ENCODE results near the gene IL12B. TPM values are rescaled to one million over a fixed set of nuclear protein-coding genes. Genes with fewer than 3 reads are reported as not detected.
"Not testable (repeated sequence)": the region's sequence is repeated elsewhere in the genome, so short reads cannot be mapped to it uniquely, and the experiment has no call there.

The IL12B gene
- total and polyA plus RNA-seq, 2 of the 4 experiments (the other 2 are of a cell fraction): 0.03 TPM; not detected in 1

- H3K27ac ChIP-seq (ENCODE audit: insufficient read depth, low read length); H3K79me1 ChIP-seq (ENCODE audit: low read depth in 1 of 2, low read length in 2 of 2); BruUV-seq (replicated peaks); H3K9me3 ChIP-seq (ENCODE audit: control insufficient read depth, insufficient read depth, low read length); H3K4me1 ChIP-seq (ENCODE audit: control insufficient read depth, insufficient read depth, low read length); H2BK120ac ChIP-seq (ENCODE audit: low read depth, low read length); DNase-seq; H2BK5ac ChIP-seq (ENCODE audit: low read depth, low read length, poor library complexity, severe bottlenecking); H3K18ac ChIP-seq (ENCODE audit: low read depth, low read length); H3K14ac ChIP-seq (replicated peaks; ENCODE audit: low read depth, low read length); H3K36me3 ChIP-seq (ENCODE audit: control insufficient read depth, insufficient read depth, low read length); H4K91ac ChIP-seq (ENCODE audit: insufficient read depth, low read depth, low read length); ATAC-seq (ENCODE audit: low read depth); H2BK20ac ChIP-seq (ENCODE audit: low read depth, low read length); H2AK5ac ChIP-seq (ENCODE audit: low read depth, low read length); H3K56ac ChIP-seq (ENCODE audit: extremely low read depth, insufficient read depth, low read length); intact Hi-C loops (cut with micrococcal nuclease); H2AK9ac ChIP-seq (replicated peaks; ENCODE audit: low read depth, low read length, poor library complexity); H3K9ac ChIP-seq (ENCODE audit: low read depth, low read length); dilution Hi-C loops (cut with HindIII; ENCODE audit: low sequenced_read_pairs, unreplicated experiment); H3K4me2 ChIP-seq (ENCODE audit: low read depth, low read length); H4K5ac ChIP-seq (ENCODE audit: low read depth, low read length); H3K27me3 ChIP-seq (ENCODE audit: control insufficient read depth, insufficient read depth, low read length); H2AFZ ChIP-seq (replicated peaks; ENCODE audit: low read length, poor library complexity); H4K8ac ChIP-seq (ENCODE audit: low read depth in 2 of 2, low read length in 2 of 2); H3K4me3 ChIP-seq (ENCODE audit: insufficient read depth, low read depth, low read length); H3K4ac ChIP-seq (ENCODE audit: low read depth, low read length); H2BK15ac ChIP-seq (ENCODE audit: low read depth, low read length); H3K9me1 ChIP-seq (ENCODE audit: insufficient read depth, low read length); H3K23ac ChIP-seq (ENCODE audit: low read depth, low read length); in situ Hi-C loops (cut with MboI; ENCODE audit: low sequenced_read_pairs); CTCF ChIA-PET; POLR2A ChIA-PET (ENCODE audit: unreplicated experiment); H4K20me1 ChIP-seq (ENCODE audit: insufficient read depth, low read length): not testable (repeated sequence)
- WGBS, 2 experiments (ENCODE audit: extremely low coverage in 2 of 2, insufficient read length in 1 of 2): no CpG with 5 or more reads among the region's 1 CpG
These were observed 37.6 kb upstream of the IL12B start for GRCh38 chr5:159367866-159368265.

GRCh38 chr5:159366776-159367175 lies 36.5 kb upstream of the IL12B start:
- H3K4me2 ChIP-seq (ENCODE audit: low read depth, low read length); H3K27me3 ChIP-seq (ENCODE audit: control insufficient read depth, insufficient read depth, low read length); H4K20me1 ChIP-seq (ENCODE audit: insufficient read depth, low read length); in situ Hi-C loops (cut with MboI; ENCODE audit: low sequenced_read_pairs); POLR2A ChIA-PET (ENCODE audit: unreplicated experiment); H3K18ac ChIP-seq (ENCODE audit: low read depth, low read length); H2AFZ ChIP-seq (replicated peaks; ENCODE audit: low read length, poor library complexity); H4K8ac ChIP-seq (ENCODE audit: low read depth in 2 of 2, low read length in 2 of 2); H2BK20ac ChIP-seq (ENCODE audit: low read depth, low read length); H3K9me3 ChIP-seq (ENCODE audit: control insufficient read depth, insufficient read depth, low read length); H2AK9ac ChIP-seq (replicated peaks; ENCODE audit: low read depth, low read length, poor library complexity); H4K5ac ChIP-seq (ENCODE audit: low read depth, low read length); H2BK120ac ChIP-seq (ENCODE audit: low read depth, low read length); BruUV-seq (replicated peaks); H3K14ac ChIP-seq (replicated peaks; ENCODE audit: low read depth, low read length); CTCF ChIA-PET; ATAC-seq (ENCODE audit: low read depth); H3K23ac ChIP-seq (ENCODE audit: low read depth, low read length); H3K27ac ChIP-seq (ENCODE audit: insufficient read depth, low read length); H3K9ac ChIP-seq (ENCODE audit: low read depth, low read length); H3K4me3 ChIP-seq (ENCODE audit: insufficient read depth, low read depth, low read length); H3K4ac ChIP-seq (ENCODE audit: low read depth, low read length); dilution Hi-C loops (cut with HindIII; ENCODE audit: low sequenced_read_pairs, unreplicated experiment); H3K9me1 ChIP-seq (ENCODE audit: insufficient read depth, low read length); H3K36me3 ChIP-seq (ENCODE audit: control insufficient read depth, insufficient read depth, low read length); H3K56ac ChIP-seq (ENCODE audit: extremely low read depth, insufficient read depth, low read length); H4K91ac ChIP-seq (ENCODE audit: insufficient read depth, low read depth, low read length); intact Hi-C loops (cut with micrococcal nuclease); H2AK5ac ChIP-seq (ENCODE audit: low read depth, low read length); H3K4me1 ChIP-seq (ENCODE audit: control insufficient read depth, insufficient read depth, low read length); H2BK5ac ChIP-seq (ENCODE audit: low read depth, low read length, poor library complexity, severe bottlenecking); H3K79me1 ChIP-seq (ENCODE audit: low read depth in 1 of 2, low read length in 2 of 2); DNase-seq; H2BK15ac ChIP-seq (ENCODE audit: low read depth, low read length): not testable (repeated sequence)
- 50% methylated on average over 1 of the region's 5 CpGs; no CpG with 5 or more reads in 1 of the 2 experiments for WGBS, 2 experiments (ENCODE audit: extremely low coverage in 2 of 2, insufficient read length in 1 of 2)

All from IMR-90 (cell line).